Measurements from ENCODE around the gene RAB39B.

GRCh38 chrX:155259752-155260151, 4.5 kb downstream of the RAB39B start:
- TF ChIP-seq SIN3A (IDR thresholded peaks at IDR 0.05; ENCODE audit: borderline replicate concordance, insufficient read depth, low read depth, low read length) (no peak), CTCF (IDR thresholded peaks at IDR 0.05) (no peak), POLR2AphosphoS5 (IDR thresholded peaks at IDR 0.05; ENCODE audit: low read depth, low read length) (no peak), TCF7L2 (IDR thresholded peaks at IDR 0.05; ENCODE audit: low read depth, low read length) (no peak), REST (IDR thresholded peaks at IDR 0.05; ENCODE audit: insufficient read depth in 1 of 2, low read depth in 2 of 2, low read length in 1 of 2) (no peak)

Measured in Panc1 (cell line).